Activated CD4-positive, alpha-beta T cell treated with anti-CD3 and anti-CD28 coated beads, Interleukin-2, amount 50 U/mL, for 4 hours (primary cell): ENCODE measurements around the gene WDR41.

Experiments
- DNase-seq, 2 experiments: peaks; one replicate each; pipeline ENCODE4 v3.0.0-alpha.2; 2020

The WDR41 gene

GRCh38 chr5:77444356-77444755 is 47.8 kb downstream of the WDR41 start:
- DNase-seq = no peak

- no peak for DNase-seq
These were observed 48.4 kb downstream of the WDR41 start for GRCh38 chr5:77443670-77444069.

- no peak for DNase-seq
These were observed 54.0 kb downstream of the WDR41 start for GRCh38 chr5:77438071-77438470.

GRCh38 chr5:77437194-77437593 is 54.9 kb downstream of the WDR41 start:
- DNase-seq = no peak

- DNase-seq = no peak
These were observed 60.4 kb downstream of the WDR41 start for GRCh38 chr5:77431719-77432118.

- no peak for DNase-seq
These were observed 60.8 kb downstream of the WDR41 start for GRCh38 chr5:77431286-77431685.

- DNase-seq = no peak
These were observed 61.4 kb downstream of the WDR41 start for GRCh38 chr5:77430726-77431125.

- no peak for DNase-seq
These were observed 63.6 kb downstream of the WDR41 start for GRCh38 chr5:77428526-77428925.

GRCh38 chr5:77427998-77428397 is 64.1 kb downstream of the WDR41 start:
- DNase-seq = no peak

GRCh38 chr5:77426670-77427069 is 65.4 kb downstream of the WDR41 start:
- no peak for DNase-seq

GRCh38 chr5:77425998-77426659 is 66.0 kb downstream of the WDR41 start:
- no peak for DNase-seq

GRCh38 chr5:77425420-77425819 is 66.7 kb downstream of the WDR41 start:
- DNase-seq = no peak

GRCh38 chr5:77424921-77425320 is 67.2 kb downstream of the WDR41 start:
- no peak for DNase-seq

GRCh38 chr5:77423022-77423750 is 68.9 kb downstream of the WDR41 start:
- no peak for DNase-seq

- no peak for DNase-seq
These were observed 71.2 kb downstream of the WDR41 start for GRCh38 chr5:77420940-77421339.

- no peak for DNase-seq
These were observed 72.2 kb downstream of the WDR41 start for GRCh38 chr5:77419644-77420582.

GRCh38 chr5:77418601-77419581 is 73.2 kb downstream of the WDR41 start:
- DNase-seq = no peak

- no peak for DNase-seq
These were observed 74.0 kb downstream of the WDR41 start for GRCh38 chr5:77418162-77418561.

GRCh38 chr5:77413049-77413448 is 79.1 kb downstream of the WDR41 start:
- no peak for DNase-seq

- no peak for DNase-seq
These were observed 82.1 kb downstream of the WDR41 start for GRCh38 chr5:77409870-77410621.

- no peak for DNase-seq
These were observed 85.0 kb downstream of the WDR41 start for GRCh38 chr5:77407152-77407551.

- no peak for DNase-seq
These were observed 89.3 kb downstream of the WDR41 start for GRCh38 chr5:77402796-77403195.
